KBM-7 (cell line): Measurements from ENCODE around the gene TTC22.
"Not testable (repeated sequence)": the region's sequence is repeated elsewhere in the genome, so short reads cannot be mapped to it uniquely, and the experiment has no call there.

Experiments used
- DNase-seq: peaks from one replicate; pipeline ENCODE4 v3.0.0-alpha.2; 2015
- in situ Hi-C: fragments of 300-500 bp; cut with MboI; formaldehyde crosslinking; loops from 2 replicates; pipeline ENCODE4 v1.14.3; 2020; ENCODE audit warnings: low sequenced_read_pairs, low pct_unique_long_range_greater_than_20kb, mixed read lengths

The TTC22 gene

GRCh38 chr1:54795841-54796468, 5.2 kb downstream of the TTC22 start:
- in situ Hi-C loops, result no loop called here

DNA sequence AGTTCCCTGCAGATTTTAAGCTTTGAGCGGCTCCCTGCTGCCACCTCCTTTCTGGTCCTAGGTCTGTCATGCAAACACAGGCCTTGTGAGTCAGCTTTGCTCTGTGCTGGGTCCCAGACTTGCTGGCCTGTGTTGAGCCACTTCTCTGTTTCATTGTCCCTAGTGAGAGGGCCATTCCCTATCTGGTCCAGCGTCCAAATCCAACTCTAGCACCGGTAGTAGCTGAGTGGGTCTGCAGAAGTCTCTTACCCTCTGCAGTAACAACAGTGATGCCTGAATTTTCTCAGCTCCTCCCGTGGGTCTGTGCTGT, 5.8 kb downstream of the TTC22 start:
- no peak for DNase-seq
- in situ Hi-C loops, result no loop called here

More at GRCh38 chr1:54795841-54796468, 5.2 kb downstream of the TTC22 start:
- DNase-seq, result no peak

- DNase-seq, result no peak
- in situ Hi-C loops, result no loop called here
Measured at GRCh38 chr1:54794451-54795355, 6.4 kb downstream of the TTC22 start.

DNA sequence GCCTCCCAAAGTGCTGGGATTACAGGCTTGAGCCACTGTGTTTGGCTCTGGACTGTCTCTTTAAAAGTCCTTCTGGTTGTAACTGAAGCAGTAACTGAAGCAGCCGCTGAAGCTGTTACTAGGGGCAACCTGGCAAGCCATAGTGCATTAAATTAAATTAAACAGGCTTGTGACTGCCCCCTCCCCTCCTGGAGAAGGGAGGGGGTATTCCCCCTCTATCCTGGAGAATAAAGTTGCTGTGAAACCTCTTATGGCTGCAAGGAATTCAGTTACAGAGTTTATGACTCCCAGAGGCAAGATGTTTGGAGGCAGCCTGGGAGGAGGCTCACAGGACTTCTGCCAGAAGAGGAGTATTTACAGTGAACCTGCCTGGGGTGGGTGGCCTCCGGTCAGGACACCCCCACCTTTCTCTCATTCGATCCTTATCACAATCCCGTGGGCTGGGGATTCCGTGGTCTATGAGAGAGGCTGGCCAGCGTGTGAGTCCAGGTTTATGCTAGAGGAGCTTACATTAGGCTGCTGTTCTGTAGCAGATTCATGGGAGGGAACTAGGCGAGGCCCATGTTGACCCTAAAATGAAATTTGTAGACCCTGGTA, 8.3 kb downstream of the TTC22 start:
- in situ Hi-C loops, result no loop called here
- no peak for DNase-seq

DNA sequence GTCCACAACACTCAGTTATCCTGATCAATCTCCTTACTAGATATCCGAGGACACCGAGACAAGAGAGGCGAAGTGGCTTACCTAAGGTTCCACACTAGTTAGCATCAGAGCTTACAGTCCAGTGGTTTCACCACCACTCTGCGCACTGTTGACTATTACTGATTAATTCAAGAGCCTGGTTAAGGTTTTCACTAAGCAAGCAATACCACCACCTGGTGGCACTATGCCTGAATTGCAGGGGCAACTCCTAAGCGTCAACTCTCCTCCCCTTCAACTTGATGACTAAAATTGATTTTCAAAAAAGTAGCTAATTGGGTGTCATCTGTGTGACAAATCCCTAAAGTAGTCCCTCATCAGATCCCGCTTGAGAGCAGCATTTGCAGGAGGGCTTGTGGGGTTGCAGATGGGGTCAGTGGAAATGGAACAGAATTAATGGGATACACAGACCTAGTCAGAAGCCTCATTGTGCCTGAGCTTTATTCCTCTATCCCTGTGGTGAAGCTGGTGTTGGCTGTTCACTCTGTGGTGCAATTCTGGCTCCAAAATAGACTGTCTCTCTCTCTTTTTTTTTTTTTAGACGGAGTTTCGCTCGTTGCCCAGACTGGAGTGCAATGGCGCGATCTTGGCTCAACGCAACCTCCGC, 9.1 kb downstream of the TTC22 start:
- in situ Hi-C loops, result no loop called here

DNA sequence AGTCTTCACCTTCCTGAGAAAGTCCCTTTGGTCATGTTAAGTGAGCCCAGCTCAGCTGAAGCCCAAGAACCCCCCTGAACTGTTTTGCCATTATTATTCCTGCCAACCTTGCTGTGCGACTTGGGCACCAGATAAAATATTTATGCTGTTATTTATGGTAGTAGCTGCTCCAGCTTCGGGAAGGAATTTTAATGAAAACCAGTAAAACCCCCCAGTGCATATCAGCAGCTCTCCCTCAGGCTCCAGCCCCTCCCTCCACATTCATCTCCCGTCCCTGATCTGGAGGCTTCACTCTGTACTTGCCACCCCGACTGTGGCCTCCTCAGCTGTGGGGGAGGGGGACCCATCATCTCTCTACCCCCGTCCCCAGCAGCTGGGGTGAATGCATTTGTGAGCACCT, 12.7 kb downstream of the TTC22 start:
- no peak for DNase-seq
- in situ Hi-C loops, result no loop called here

More for the DNA sequence above, 9.1 kb downstream of the TTC22 start:
- peak; percentile 83 for DNase-seq

DNA sequence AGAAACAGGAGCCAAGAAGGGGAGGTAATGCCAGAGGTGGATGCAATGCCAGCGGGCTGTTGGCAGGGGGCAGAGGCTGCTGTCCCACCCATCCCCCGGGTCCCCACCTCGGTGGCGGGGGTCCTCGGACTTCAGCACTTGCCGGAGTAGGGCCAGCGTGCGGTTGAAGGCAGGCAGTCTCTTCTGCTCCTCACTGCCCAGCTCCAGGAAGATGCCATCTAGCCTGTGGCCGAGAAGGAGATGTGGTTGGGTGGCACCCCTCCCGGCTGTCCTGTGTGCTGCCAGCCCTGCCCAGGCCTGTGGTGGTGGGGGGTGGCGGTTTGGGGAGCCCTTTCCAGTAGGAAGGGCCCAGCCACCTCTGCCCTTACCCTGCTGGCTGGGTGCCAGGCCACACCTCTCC, 13.5 kb downstream of the TTC22 start:
- in situ Hi-C loops, result no loop called here
- no peak for DNase-seq

- no peak for DNase-seq
- in situ Hi-C loops, result no loop called here
Measured at GRCh38 chr1:54786778-54787177, 14.3 kb downstream of the TTC22 start.

DNA sequence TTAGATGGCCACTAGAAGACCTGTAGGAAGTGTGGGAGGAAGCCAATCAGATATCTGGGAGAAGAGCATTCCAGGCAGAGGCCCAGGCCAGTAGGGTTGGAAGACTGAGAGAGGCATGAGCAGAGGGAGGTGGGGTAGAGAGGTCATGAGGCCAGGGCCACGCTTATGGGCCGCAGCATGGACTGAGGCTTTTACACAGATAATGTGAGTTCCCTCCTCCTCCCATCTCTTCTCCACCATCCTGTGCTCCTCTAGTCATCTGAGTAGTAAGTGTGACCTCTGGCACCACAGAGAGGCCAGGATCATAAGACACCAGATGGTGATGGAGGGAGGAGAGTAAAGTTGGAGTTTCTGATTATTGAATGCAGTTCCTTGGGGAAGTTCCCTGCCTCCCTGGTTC, 17.1 kb downstream of the TTC22 start:
- in situ Hi-C loops, result no loop called here
- no peak for DNase-seq

- in situ Hi-C loops, result no loop called here
- no peak for DNase-seq
Measured at GRCh38 chr1:54782588-54782987, 18.5 kb downstream of the TTC22 start.

DNA sequence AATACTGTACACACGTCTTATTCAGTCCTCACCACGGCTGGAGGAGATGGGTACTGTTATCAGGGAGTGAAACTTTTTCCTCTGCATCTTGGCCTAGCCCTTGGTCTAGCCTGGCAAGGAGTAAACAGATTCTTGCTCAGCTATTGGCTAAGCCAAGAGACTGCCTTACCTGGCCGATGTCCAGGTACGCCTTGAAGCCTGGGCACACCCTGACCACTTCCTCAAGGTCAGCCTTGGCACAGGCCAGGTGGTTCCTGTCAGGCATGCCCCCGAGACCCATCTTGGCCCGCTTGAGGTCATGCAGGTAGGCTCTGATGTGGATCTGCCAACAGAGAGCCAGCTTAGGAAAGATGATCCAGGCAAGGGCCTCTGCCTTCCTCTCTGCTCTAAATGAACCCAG, 19.0 kb downstream of the TTC22 start:
- no peak for DNase-seq
- in situ Hi-C loops, result no loop called here

GRCh38 chr1:54781023-54781723, 19.9 kb downstream of the TTC22 start:
- DNase-seq, result no peak
- in situ Hi-C loops, result no loop called here

DNA sequence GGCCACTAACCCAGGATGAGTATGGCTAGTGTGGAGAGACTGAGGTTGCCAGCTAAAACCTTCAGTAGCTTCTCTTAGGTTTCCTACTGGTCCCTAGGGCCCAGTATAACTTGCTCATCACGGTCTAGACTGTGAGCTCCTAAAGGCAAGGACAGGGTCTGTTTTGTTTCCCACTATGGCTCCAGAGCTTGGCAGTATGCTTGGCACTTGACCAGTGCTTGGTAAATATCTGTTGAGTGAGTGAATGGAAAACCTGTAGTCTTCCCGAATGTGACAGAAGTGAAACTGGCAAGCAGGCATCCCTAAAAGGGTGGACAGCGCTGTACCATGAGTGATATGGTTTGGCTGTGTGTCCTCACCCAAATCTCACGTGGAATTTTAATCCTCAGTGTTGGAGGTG, 23.7 kb downstream of the TTC22 start:
- no peak for DNase-seq
- in situ Hi-C loops, result no loop called here

- DNase-seq, result no peak
- in situ Hi-C loops, result no loop called here
Measured at GRCh38 chr1:54777011-54777410, 24.1 kb downstream of the TTC22 start.

DNA sequence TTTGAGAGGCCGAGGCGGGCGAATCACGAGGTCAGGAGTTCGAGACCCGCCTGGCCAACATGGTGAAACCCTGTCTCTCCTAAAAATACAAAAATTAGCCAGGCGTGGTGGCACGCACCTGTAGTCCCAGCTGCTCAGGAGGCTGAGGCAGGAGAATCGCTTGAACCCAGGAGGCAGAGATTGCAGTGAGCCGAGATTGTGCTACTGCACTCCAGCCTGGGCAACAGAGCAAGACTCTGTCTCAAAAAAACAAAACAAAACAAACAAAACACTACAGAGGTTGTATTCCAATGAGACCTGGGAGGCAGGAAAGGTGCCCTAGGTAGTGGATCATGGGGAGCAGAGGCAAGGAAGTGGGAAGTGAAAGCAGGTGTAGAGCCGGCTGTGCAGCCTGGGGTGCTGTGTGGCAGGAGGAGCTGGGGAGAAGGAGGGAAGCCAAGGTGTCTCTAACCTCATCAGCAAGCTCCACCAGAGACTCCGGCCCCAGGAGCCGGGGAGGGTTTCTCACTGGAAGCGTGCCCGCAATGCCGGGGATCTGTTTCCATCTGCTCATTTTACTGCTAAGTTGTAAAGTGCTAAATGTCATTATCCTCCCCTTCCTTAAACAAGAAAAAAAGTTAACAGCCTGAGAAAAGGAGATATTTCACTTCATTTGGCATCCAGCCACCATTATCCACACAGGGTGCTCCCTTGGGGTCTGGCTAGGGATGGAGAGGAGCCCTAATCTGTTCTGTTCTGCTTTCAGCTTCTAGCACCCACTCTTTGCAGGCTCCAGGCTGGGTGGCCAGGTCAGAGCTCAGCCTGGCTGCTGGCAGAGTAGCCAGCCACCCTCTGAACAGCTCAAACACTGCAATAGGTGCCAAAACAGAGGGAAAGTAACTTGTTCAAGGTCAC, 25.0 kb downstream of the TTC22 start:
- DNase-seq, in situ Hi-C loops: not testable (repeated sequence)

DNA sequence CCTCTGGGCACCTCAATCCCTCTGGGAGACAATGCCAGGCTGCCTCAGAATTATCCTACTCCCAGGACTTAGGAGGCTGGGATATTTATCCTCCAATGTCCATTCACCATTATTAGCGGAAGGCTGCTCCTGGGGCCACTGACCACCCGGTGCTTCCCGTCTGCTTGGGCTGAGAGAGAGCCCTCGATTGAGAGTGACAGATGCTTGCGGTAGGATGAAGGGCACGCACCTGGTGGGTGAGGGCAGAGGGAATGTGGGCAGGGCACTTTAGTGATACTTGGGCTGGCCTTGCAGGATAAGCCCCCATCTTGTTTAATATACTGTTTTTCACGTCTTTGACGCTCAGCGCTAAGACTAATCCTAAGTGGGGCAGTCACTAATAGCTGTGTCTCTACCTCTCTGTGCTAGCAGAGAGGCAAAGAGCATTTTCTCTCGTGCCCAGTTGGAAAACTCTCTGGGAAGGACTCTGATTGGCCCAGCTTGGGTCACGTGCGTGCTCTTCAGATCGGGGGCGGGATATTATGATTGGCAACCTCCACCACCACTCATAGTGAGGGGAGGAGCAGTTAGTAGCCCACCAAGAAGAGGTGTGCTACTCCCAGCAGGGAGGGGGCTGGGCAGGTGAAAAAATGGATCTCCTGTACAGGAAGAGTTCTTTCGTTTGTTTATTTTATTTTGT, 26.2 kb downstream of the TTC22 start:
- in situ Hi-C loops, result no loop called here
- peak; percentile 37 for DNase-seq

- in situ Hi-C loops, result no loop called here
- no peak for DNase-seq
Measured at GRCh38 chr1:54772951-54773350, 28.2 kb downstream of the TTC22 start.

DNA sequence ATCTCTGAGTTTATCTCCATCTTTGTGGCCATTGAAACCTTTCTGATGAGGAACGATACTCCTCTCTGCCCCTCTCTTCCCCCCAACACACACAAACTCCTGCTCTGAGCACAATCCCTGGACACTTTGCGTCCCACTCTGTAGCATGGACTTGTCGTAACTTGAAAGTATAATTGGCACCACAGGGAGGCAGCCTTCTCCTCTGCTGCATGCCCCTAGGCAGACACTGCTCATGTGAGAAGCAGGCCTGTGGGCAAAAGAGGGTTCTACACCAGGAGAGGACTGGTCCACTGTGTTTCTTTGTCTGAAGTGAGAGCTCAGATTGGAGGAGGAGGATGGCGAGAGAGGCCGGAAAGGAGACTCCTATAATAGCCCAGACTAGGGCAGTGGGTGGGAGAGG, 33.0 kb downstream of the TTC22 start:
- in situ Hi-C loops, result no loop called here

More for the DNA sequence above, 33.0 kb downstream of the TTC22 start:
- DNase-seq, result no peak
